Thyroid gland (tissue), 4 donors: ENCODE measurements around the gene TYK2. TPM values are rescaled to one million over a fixed set of nuclear protein-coding genes. Genes with fewer than 3 reads are reported as not detected.

Experiments used
- DNase-seq, 2 donors: peaks; one replicate each; pipeline ENCODE4 v3.0.0-alpha.2; 2019
- H3K27ac ChIP-seq, 3 donors: fragments of 200-600 bp; sonication (generic); 1 replicate in 2 of 3; 2 replicates in 1 of 3; pipeline ENCODE4 v1.5.1; 2016 to 2019; ENCODE audit warnings: mild to moderate bottlenecking in 1 of 3, moderate library complexity in 1 of 3
- H3K27me3 ChIP-seq: fragments of 200-600 bp; sonication (generic); one replicate; pipeline ENCODE4 v1.5.1; 2019
- H3K36me3 ChIP-seq, 2 donors: fragments of 200-600 bp; sonication (generic); one replicate each; pipeline ENCODE4 v1.5.1; 2016 to 2019
- H3K4me1 ChIP-seq, 2 donors: fragments of 200-600 bp; sonication (generic); one replicate each; pipeline ENCODE4 v1.5.1; 2017 to 2019
- H3K4me3 ChIP-seq, 3 donors: fragments of 200-600 bp; sonication (generic); replicated peaks in 1 of 3; 1 replicate in 2 of 3; 2 replicates in 1 of 3; pipeline ENCODE4 v1.5.1; 2016; ENCODE audit warnings: mild to moderate bottlenecking in 1 of 3
- H3K9me3 ChIP-seq: fragments of 200-600 bp; sonication (generic); one replicate; pipeline ENCODE4 v1.5.1; 2017
- CTCF ChIP-seq, 6 experiments: fragments of 200-600 bp in 3 of 6; fragments of 450-650 bp in 3 of 6; sonication (generic) in 3 of 6; IDR thresholded peaks; one replicate each; pipeline ENCODE4 v1.5.1; 2016 to 2019; ENCODE audit warnings: antibody characterized with exemption in 6 of 6, mild to moderate bottlenecking in 2 of 6, inconsistent platforms in 1 of 6, moderate library complexity in 1 of 6
- POLR2A ChIP-seq, 2 donors: fragments of 450-650 bp; IDR thresholded peaks; one replicate each; pipeline ENCODE4 v1.6.1; 2017; ENCODE audit warnings: antibody characterized with exemption in 2 of 2, mild to moderate bottlenecking in 2 of 2, moderate library complexity in 1 of 2
- WGBS, 2 donors: methylation state at CpG; one replicate each; pipeline ENCODE4 v1.1.5; 2017; 5-methylcytosine and 5-hydroxymethylcytosine counted together
- intact Hi-C: fragments of 100-400 bp; cut with DNase I; formaldehyde crosslinking; loops from one replicate; pipeline ENCODE4 v1.15.1; 2023
- total RNA-seq, 4 donors: library from RNA; depleted of rRNA; stranded (reverse); fragments of >200 nt; gene quantifications; one replicate each; pipeline ENCODE4 v1.2.3, GENCODE V29; 2016

The TYK2 gene
- total RNA-seq, 4 donors from 2014 or later = 59.1 to 127 (median 70.3) TPM

- Histone ChIP-seq H3K9me3 (no peaks in the 10 kb centered on the region), H3K4me1 (peaks cover 10 to 15% of the 10 kb centered on the region in 2 donors), H3K27me3 (peaks cover 6% of the 10 kb centered on the region), H3K36me3 (no peaks in the 10 kb centered on the region), H3K27ac (no peak overlapping the region), H3K4me3 (no peak overlapping the region)
- WGBS, 2 donors = 66 to 67% methylated on average over 16 to 17 of the region's 18 CpGs
- no peak for DNase-seq
- intact Hi-C loops = loop anchor here (10.0 kb wide), 1 partner anchor 66 kb away; no protein-coding TSS in a partner anchor
- no peak for TF ChIP-seq POLR2A (IDR thresholded peaks at IDR 0.05)
- no peak for TF ChIP-seq CTCF (IDR thresholded peaks at IDR 0.05)
Observed at GRCh38 chr19:10408511-10409283, 28.3 kb upstream of the TYK2 start.

DNA sequence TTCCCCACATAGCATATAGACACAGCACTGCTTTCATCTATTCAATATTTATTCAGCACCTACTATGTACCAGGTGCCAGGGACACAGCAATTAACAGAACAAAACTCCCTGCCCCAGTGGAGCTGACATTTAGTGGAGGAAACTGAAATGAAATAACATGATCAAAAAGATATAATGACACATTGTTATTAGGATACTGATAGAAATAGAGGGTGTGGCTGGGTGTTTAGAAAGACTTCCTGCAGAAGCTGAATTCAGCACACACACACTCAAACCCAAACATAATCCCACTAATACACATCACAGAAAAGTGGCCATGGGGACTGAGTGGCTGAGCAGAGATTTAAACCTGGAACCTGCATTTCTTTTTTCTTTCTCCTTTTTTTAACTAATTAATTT, 26.7 kb upstream of the TYK2 start:
- intact Hi-C loops = loop anchor here (10.0 kb wide), 1 partner anchor 68 kb away; no protein-coding TSS in a partner anchor
- TF ChIP-seq CTCF (IDR thresholded peaks at IDR 0.05) (no peak), POLR2A (IDR thresholded peaks at IDR 0.05) (no peak)
- no peak for DNase-seq
- peaks cover 17 to 20% of the 10 kb centered on the region in 2 donors for H3K4me1 ChIP-seq
- H3K9me3 ChIP-seq = no peaks in the 10 kb centered on the region
- H3K36me3 ChIP-seq = no peaks in the 10 kb centered on the region
- no peak overlapping the region for H3K4me3 ChIP-seq
- no peak overlapping the region for H3K27ac ChIP-seq
- H3K27me3 ChIP-seq = peaks cover 6% of the 10 kb centered on the region

- intact Hi-C loops = loop anchor here (10.0 kb wide), 1 partner anchor 69 kb away; no protein-coding TSS in a partner anchor
- Histone ChIP-seq H3K4me3 (no peak overlapping the region), H3K9me3 (no peaks in the 10 kb centered on the region), H3K4me1 (peaks cover 24 to 29% of the 10 kb centered on the region in 2 donors), H3K27me3 (peaks cover 6% of the 10 kb centered on the region), H3K36me3 (no peaks in the 10 kb centered on the region), H3K27ac (no peak overlapping the region)
- DNase-seq = no peak
- 79 to 82% methylated on average over 6 of the region's 6 CpGs for WGBS, 2 donors
- TF ChIP-seq POLR2A (IDR thresholded peaks at IDR 0.05) (no peak), CTCF (IDR thresholded peaks at IDR 0.05) (no peak)
Observed at GRCh38 chr19:10406191-10406590, 25.8 kb upstream of the TYK2 start.

DNA sequence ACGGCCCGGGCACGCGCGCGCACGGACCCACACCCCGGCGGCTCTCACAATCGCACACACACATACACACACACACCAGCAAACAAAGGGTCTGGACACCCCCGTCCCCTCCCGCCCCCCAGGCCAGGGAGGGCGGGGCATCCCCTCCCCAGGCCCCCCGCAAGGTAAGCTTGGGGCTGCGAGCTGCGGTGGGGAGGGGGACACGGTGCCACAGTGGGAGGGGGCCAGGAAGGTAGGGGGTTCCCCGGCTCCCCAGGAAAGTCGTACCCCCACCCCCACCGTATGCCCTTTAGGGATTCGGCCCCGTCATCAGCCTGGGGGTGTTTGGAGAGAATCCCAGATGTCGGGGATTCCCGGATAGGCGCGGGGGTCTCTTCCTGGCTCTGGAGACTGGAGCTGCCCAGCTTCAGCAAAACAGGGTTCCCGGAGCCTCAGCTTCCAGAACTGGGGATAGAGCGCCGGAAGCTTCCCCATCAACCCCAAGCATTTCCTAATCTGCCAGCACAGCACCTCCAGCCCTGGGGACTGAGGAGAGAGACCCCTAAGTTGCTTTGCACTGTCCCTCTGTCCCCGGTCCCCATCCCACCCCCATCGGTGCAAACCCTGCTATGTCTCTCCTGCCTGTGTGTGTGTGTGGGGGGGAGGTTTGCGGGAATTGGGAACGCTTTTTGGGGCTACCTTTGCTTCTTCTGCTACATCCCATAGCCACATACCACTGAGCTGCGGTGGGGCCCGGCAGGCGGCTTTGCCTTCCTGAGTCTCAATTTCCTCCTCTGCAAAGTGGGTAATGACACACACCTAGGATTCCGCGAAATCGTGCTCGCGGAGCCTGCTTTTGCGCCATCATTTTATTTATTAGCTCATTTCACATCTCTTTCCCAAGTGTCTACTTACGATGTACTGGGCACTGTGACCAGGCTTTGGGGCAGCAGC, 24.8 kb upstream of the TYK2 start:
- Histone ChIP-seq H3K9me3 (no peaks in the 10 kb centered on the region), H3K36me3 (no peaks in the 10 kb centered on the region), H3K4me3 (no peak overlapping the region), H3K27ac (no peak overlapping the region), H3K27me3 (peaks cover 6% of the 10 kb centered on the region), H3K4me1 (peaks cover 25 to 35% of the 10 kb centered on the region in 2 donors)
- intact Hi-C loops = loop anchor here (10.0 kb wide), 1 partner anchor 70 kb away; no protein-coding TSS in a partner anchor
- no peak for DNase-seq
- TF ChIP-seq CTCF (IDR thresholded peaks at IDR 0.05) (no peak), POLR2A (IDR thresholded peaks at IDR 0.05) (no peak)
- 7 to 8% methylated on average over 27 to 33 of the region's 43 CpGs for WGBS, 2 donors
